ENCODE results near the gene MAPK10. TPM values are rescaled to one million over a fixed set of nuclear protein-coding genes. Genes with fewer than 3 reads are reported as not detected.

MAPK10 gene
- total and polyA plus RNA-seq, 2 donors (not counting 1 experiment from before 2014, with no cell fraction given), result 3.8 to 20.0 TPM

DNA sequence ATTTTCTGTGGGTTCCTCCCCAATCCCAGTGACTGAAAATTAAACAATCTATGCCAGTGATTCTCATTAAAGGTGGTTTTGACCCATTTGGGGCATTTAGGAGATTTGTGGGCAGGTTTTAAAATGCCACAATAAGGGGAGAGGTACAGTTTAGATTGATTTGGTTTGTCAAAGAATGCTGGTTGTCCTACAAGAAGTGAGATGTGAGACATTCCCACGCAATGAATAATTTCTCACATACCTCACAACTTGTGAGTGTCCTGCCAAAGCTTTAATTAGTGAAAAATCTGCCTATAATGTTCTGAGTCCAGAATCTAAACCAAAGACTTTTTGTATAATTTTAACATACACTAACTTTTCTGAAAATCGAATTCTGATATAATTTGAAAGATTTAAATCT is 199.4 kb downstream of the MAPK10 start:
- no peaks in the 10 kb centered on the region for H3K4me1 ChIP-seq (ENCODE audit: control insufficient read depth, extremely low read depth, insufficient read depth, low read length)
- H2AFZ ChIP-seq (ENCODE audit: low read length), result no peak overlapping the region
- H3K79me2 ChIP-seq (ENCODE audit: control insufficient read depth, insufficient read depth, low read length), result no peaks in the 10 kb centered on the region
- DNase-seq (ENCODE audit: low read depth in 2 of 2), result peak in 1 of 2 donors; percentile 76
- H3K27ac ChIP-seq (ENCODE audit: insufficient read depth, low read length), result no peak overlapping the region
- no peak overlapping the region for H3K9ac ChIP-seq (ENCODE audit: insufficient read depth, low read length)
- H3K4me2 ChIP-seq (ENCODE audit: extremely low read depth, insufficient read depth, low read length), result no peak overlapping the region
- H3K27me3 ChIP-seq (ENCODE audit: control insufficient read depth, insufficient read depth, low read length), result no peaks in the 10 kb centered on the region
- H3K4me3 ChIP-seq (replicated peaks in 1 of 4; ENCODE audit: control extremely low read depth in 1 of 4, insufficient read depth in 1 of 4, low read depth in 3 of 4, low read length in 4 of 4), result no peak overlapping the region
- no peaks in the 10 kb centered on the region for H3K36me3 ChIP-seq (ENCODE audit: control insufficient read depth, insufficient read depth, low read length)
- TF ChIP-seq, protein P1, sequence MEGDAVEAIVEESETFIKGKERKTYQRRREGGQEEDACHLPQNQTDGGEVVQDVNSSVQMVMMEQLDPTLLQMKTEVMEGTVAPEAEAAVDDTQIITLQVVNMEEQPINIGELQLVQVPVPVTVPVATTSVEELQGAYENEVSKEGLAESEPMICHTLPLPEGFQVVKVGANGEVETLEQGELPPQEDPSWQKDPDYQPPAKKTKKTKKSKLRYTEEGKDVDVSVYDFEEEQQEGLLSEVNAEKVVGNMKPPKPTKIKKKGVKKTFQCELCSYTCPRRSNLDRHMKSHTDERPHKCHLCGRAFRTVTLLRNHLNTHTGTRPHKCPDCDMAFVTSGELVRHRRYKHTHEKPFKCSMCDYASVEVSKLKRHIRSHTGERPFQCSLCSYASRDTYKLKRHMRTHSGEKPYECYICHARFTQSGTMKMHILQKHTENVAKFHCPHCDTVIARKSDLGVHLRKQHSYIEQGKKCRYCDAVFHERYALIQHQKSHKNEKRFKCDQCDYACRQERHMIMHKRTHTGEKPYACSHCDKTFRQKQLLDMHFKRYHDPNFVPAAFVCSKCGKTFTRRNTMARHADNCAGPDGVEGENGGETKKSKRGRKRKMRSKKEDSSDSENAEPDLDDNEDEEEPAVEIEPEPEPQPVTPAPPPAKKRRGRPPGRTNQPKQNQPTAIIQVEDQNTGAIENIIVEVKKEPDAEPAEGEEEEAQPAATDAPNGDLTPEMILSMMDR (conservative IDR thresholded peaks at IDR 0.05 in 1 of 2, IDR thresholded peaks at IDR 0.05 in 1 of 2; ENCODE audit: low read depth in 1 of 2, low read length in 2 of 2), result no peak
- TF ChIP-seq EZH2 (IDR thresholded peaks at IDR 0.05; ENCODE audit: low read length, missing control alignments), result no peak
- no peaks in the 10 kb centered on the region for H3K9me3 ChIP-seq (ENCODE audit: control insufficient read depth, insufficient read depth, low read depth, low read length)
- no peaks in the 10 kb centered on the region for H4K20me1 ChIP-seq (ENCODE audit: control insufficient read depth, extremely low read depth, insufficient read depth, low read length)

DNA sequence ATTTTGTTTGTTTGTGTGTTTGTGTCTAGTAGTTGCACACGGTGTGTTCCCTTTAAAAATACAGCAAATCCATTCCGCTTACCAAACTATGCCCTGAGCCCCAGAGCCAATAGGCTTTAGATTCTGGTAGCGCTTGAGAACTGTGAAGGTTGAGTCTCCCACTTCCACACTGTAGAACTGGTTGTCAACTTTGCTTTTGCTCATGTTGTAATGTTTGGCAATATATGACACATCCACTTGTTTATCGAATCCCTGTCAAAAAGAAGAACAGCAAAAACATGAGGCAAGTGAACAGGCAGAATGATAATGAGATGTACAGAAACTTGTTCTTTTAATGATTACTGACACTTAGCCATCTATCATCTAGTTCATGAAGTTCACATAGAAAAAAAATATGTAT is 200.6 kb downstream of the MAPK10 start:
- no peaks in the 10 kb centered on the region for H3K9me3 ChIP-seq (ENCODE audit: control insufficient read depth, insufficient read depth, low read depth, low read length)
- no peak overlapping the region for H3K4me3 ChIP-seq (replicated peaks in 1 of 4; ENCODE audit: control extremely low read depth in 1 of 4, insufficient read depth in 1 of 4, low read depth in 3 of 4, low read length in 4 of 4)
- H3K27me3 ChIP-seq (ENCODE audit: control insufficient read depth, insufficient read depth, low read length), result no peaks in the 10 kb centered on the region
- peak in 1 of 2 donors; percentile 5 for DNase-seq (ENCODE audit: low read depth in 2 of 2)
- H3K9ac ChIP-seq (ENCODE audit: insufficient read depth, low read length), result no peak overlapping the region
- no peak overlapping the region for H3K27ac ChIP-seq (ENCODE audit: insufficient read depth, low read length)
- no peaks in the 10 kb centered on the region for H3K79me2 ChIP-seq (ENCODE audit: control insufficient read depth, insufficient read depth, low read length)
- H4K20me1 ChIP-seq (ENCODE audit: control insufficient read depth, extremely low read depth, insufficient read depth, low read length), result no peaks in the 10 kb centered on the region
- no peak for TF ChIP-seq EZH2 (IDR thresholded peaks at IDR 0.05; ENCODE audit: low read length, missing control alignments)
- TF ChIP-seq, protein P1 (conservative IDR thresholded peaks at IDR 0.05 in 1 of 2, IDR thresholded peaks at IDR 0.05 in 1 of 2; ENCODE audit: low read depth in 1 of 2, low read length in 2 of 2), result no peak
- H2AFZ ChIP-seq (ENCODE audit: low read length), result no peak overlapping the region
- H3K4me1 ChIP-seq (ENCODE audit: control insufficient read depth, extremely low read depth, insufficient read depth, low read length), result no peaks in the 10 kb centered on the region
- no peaks in the 10 kb centered on the region for H3K36me3 ChIP-seq (ENCODE audit: control insufficient read depth, insufficient read depth, low read length)
- no peak overlapping the region for H3K4me2 ChIP-seq (ENCODE audit: extremely low read depth, insufficient read depth, low read length)

DNA sequence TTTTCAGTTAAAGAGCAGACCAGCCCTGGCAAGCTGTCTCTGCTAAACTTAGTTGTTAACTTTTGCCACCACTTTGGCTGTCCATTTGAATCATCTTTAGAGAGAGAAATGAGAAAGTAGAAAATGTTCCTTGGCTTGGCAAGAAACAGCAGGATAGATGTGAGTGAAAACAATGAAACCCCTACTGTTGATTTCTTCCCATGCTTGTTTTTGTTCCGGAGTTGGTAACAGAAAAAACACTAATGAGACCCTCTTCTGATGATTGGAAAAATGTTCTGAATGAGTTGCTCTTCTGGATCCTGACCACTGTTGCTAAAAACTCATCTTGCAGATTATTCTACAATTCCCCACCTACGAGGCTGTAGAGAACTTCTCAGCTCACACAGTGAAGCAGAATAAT is 203.3 kb downstream of the MAPK10 start:
- DNase-seq (ENCODE audit: low read depth in 2 of 2), result no peak
- H3K4me1 ChIP-seq (ENCODE audit: control insufficient read depth, extremely low read depth, insufficient read depth, low read length), result no peaks in the 10 kb centered on the region
- TF ChIP-seq, protein P1 (conservative IDR thresholded peaks at IDR 0.05 in 1 of 2, IDR thresholded peaks at IDR 0.05 in 1 of 2; ENCODE audit: low read depth in 1 of 2, low read length in 2 of 2), result no peak
- TF ChIP-seq EZH2 (IDR thresholded peaks at IDR 0.05; ENCODE audit: low read length, missing control alignments), result no peak
- no peaks in the 10 kb centered on the region for H3K36me3 ChIP-seq (ENCODE audit: control insufficient read depth, insufficient read depth, low read length)
- no peak overlapping the region for H2AFZ ChIP-seq (ENCODE audit: low read length)
- no peaks in the 10 kb centered on the region for H3K27me3 ChIP-seq (ENCODE audit: control insufficient read depth, insufficient read depth, low read length)
- no peaks in the 10 kb centered on the region for H3K9me3 ChIP-seq (ENCODE audit: control insufficient read depth, insufficient read depth, low read depth, low read length)
- no peaks in the 10 kb centered on the region for H3K79me2 ChIP-seq (ENCODE audit: control insufficient read depth, insufficient read depth, low read length)
- H3K9ac ChIP-seq (ENCODE audit: insufficient read depth, low read length), result no peak overlapping the region
- no peak overlapping the region for H3K4me3 ChIP-seq (replicated peaks in 1 of 4; ENCODE audit: control extremely low read depth in 1 of 4, insufficient read depth in 1 of 4, low read depth in 3 of 4, low read length in 4 of 4)
- H4K20me1 ChIP-seq (ENCODE audit: control insufficient read depth, extremely low read depth, insufficient read depth, low read length), result no peaks in the 10 kb centered on the region
- H3K27ac ChIP-seq (ENCODE audit: insufficient read depth, low read length), result no peak overlapping the region
- H3K4me2 ChIP-seq (ENCODE audit: extremely low read depth, insufficient read depth, low read length), result no peak overlapping the region

All from fibroblast of lung (primary cell).